Measurements from ENCODE around the gene ZNF423.

The ZNF423 gene

GRCh38 chr16:49716339-49716934 lies 139.5 kb downstream of the ZNF423 start:
- DNase-seq: no peak

- no peak for DNase-seq
Observed at GRCh38 chr16:49713770-49714169, 142.1 kb downstream of the ZNF423 start.

- DNase-seq: no peak
Observed at GRCh38 chr16:49712542-49712941, 143.4 kb downstream of the ZNF423 start.

DNA sequence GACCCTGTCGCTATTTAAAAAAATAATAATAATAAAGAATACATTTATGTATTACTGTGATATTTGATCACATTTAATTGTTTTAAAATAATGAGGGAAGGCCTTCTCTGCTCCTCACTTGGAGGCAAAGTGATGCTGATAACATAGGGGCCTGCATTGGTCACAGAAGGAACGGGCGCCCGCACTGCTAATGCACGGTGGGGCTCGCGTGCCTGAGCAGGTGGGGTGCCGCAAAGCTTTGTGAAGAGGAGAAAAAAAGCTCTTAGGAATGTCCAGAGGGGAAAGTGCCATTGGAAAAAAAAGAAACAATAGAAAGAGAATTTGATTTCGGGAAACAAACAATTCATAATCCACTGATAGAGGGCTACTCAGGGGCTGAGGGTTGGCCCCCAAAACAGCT lies 143.8 kb downstream of the ZNF423 start:
- DNase-seq: no peak

DNA sequence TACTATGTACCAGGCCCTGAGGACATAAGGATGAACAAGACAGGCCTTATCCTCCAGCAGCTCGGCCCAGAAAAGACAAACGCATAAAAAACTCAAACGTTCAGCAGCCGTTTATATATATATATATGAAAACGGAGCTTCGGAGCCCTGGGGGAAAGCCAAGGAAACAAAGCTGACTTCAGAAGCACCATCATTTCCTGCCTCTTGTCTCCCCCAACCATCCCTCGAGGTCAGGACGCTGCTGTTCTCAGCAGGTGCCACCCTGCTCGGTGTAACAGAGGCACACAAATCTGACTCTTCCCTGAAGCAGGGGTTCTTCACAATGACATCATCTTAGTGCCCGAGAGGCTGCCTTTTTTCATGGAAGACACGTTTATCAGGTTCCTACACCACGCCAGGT lies 146.9 kb downstream of the ZNF423 start:
- no peak for DNase-seq

DNA sequence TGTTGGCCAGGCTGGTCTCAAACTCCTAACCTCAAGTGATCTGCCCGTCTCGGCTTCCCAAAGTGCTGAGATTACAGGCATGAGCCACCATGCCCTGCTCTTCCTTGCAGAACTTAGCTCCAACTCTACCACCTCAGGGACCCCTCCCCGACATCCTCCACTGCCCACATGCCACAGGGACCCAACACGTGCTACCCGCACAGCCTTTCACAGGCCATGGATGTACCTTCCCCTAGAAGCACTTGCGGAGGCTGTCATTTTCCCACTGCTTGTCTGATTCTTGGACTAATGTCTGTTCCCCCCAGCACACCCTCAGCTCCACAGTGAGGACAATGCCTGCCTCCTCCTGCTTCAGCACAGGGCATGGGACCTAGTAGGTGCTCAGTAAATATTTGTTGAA lies 147.4 kb downstream of the ZNF423 start:
- no peak for DNase-seq

- DNase-seq: no peak
Observed at GRCh38 chr16:49706620-49707355, 149.1 kb downstream of the ZNF423 start.

GRCh38 chr16:49704586-49705155 lies 151.2 kb downstream of the ZNF423 start:
- DNase-seq: no peak

- DNase-seq: no peak
Observed at GRCh38 chr16:49703483-49703882, 152.4 kb downstream of the ZNF423 start.

GRCh38 chr16:49701789-49702494 lies 154.0 kb downstream of the ZNF423 start:
- DNase-seq: no peak

- no peak for DNase-seq
Observed at GRCh38 chr16:49701065-49701685, 154.7 kb downstream of the ZNF423 start.

- DNase-seq: no peak
Observed at GRCh38 chr16:49700251-49701064, 155.5 kb downstream of the ZNF423 start.

DNA sequence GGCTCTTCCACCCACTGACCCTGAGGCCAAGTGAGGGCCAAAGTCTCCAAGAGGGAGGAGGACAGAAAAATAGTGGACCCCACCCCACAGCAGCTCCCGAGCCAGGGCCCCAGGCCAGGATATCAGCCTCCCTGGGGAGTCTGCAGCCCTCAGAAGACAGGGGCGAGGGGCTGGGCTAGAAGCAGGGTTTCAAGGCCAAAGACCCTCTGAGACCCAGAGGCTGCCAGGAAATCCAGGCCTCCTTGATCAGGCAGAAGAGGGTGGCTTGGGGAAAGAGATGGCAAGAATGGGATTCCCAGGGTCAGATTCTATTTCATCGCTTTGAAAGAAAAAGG lies 156.1 kb downstream of the ZNF423 start:
- DNase-seq: no peak

DNA sequence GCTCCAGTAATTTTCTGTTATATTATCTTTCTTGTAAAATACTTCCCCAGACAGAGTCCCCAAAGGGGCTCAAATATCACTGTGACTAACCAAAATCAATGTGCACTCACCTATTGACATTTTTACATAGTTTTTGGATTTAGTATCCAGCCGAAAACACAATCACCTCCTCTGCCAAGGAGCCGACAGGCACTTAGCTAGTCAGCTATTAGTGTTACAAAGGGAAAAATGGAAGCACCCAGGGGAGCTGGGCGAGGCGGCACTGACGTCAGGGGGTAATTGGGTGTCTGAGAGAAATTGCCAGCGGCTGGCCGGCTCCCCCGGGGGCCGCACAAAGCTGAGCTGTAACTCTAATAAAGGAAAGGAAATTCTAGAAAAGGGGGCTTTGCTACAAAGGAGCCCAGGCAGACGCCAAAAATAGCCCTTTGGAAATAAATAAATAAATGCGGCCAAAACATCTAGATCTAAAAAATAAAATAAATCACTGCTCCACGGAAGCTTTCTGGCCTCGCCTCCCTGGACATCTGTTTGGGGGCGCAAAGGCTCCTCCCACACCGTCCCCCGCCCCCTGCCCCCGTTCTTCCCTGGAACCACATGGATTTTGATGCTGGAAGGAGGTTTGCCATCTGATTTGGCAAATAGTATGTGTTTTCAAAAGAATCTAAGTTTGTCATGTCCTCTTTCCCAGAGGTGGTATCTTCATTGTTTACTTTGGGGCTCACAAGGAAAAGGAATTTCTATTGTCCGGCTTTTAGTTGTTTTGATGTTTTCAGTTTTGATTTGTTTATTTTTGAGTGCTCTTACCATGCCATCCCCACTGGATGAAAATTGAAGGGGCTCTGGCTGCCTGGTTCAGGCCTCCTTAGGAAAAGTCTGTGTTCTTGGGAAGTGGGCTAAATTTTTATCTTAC lies 156.7 kb downstream of the ZNF423 start:
- no peak for DNase-seq

DNA sequence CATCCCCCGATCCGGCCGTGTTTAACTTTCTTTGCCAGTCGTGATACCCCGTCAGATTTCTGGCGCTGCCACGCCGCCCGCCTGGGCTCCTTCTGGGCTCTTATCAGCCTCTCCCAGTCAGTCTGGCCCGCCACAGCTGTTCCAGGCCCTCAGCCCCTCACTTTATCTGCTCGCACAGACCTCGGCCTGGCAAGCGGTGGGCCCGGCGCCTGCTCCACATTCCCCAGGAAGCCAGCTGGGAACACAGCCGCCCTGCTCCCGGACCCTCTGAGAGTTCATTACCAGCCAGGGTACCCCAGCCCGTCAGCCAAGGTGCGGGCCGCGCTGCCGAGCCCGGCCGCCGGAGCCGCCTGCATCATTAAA lies 157.5 kb downstream of the ZNF423 start:
- no peak for DNase-seq

DNA sequence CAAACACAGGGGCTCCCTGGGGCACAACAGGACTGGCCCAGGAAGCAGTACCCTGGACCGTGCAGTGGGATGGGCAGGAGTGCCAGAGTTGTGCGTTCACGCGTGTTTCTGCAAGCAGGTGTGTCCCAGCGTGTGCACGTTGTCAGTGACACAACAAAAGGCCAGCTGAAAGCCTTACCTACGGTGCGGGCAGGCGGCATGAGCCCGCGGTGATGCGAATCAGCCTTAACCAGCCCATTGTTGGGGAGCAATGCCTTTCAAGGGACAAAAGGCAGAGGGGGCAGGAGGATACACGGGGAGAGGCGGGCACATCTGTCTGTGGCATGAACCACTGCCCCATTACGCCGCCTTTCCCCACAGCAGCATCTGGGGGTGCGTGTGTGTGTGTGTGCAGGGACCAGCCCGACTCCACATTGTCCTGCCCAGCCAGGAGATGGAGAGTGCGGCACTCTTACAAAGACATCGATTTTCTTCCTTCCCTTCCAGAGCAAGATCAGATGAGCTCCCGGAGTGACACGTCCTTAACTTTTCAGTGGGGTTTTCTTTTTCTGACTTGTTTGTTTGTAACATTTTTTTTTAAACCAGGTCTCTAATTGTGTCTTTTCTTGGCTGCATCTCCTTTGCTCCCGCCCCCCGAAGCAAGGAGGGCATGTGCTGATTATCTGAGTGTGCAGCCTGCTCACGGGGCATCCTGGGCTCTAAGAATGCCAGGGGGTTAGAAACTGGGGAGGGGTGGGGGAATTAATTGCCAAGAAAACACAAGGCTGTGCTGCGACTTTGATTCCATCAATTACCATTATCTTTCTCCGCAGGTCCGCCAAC lies 158.1 kb downstream of the ZNF423 start:
- no peak for DNase-seq

GRCh38 chr16:49696414-49697101 lies 159.4 kb downstream of the ZNF423 start:
- no peak for DNase-seq

DNA sequence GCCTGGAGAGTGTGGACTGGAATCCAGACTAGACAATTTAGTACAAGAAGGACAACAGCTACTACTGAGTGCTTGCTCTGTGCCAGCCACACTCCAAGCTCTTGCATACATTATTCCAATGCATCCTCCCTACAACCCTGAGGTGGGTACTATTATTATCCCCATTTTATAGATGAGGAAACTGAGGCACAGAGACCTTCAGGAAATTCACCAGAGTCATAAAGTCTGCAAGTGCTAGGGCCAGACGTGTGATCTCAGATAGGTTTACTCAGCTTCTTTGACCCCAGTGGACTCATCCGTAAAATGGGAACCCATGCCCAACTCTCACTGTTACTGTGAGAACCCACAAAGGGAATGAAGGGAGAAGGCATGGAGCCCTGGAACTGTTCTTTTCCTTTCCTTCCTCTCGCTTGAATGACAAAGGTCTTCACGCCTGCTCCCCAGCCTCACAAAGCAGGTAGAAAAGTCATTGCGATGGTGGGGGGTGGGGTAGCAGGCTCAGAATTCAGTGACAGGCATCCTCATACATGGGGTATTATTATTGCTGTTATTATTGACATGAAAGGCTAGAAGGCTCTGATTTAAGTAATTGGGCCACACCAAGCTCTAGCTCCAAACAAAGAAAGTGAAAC lies 160.0 kb downstream of the ZNF423 start:
- DNase-seq: no peak

DNA sequence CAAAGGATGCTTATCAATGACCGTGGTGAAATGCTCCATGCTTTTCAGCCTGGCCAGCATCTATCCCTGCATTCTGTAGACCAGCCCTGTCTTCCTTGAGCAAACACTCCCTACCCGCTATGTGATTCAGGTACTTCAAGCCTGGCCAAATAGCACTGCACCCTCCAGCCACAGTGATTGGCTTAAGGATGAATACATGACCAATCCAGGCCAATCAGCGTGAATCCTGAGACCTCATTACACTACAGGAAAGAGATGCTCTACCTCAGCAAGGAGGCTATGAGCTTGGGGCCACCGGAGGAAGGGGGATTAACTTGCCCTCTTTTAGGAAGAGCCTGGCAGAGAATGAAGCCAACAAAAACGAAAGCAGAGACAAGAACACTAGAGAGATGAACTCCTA lies 162.5 kb downstream of the ZNF423 start:
- no peak for DNase-seq

Measured in effector CD4-positive, alpha-beta T cell (primary cell).